Immature natural killer cell (primary cell): ENCODE measurements around the gene RNF26. TPM values are rescaled to one million over a fixed set of nuclear protein-coding genes. Genes with fewer than 3 reads are reported as not detected.
A peak's percentile ranks its signal among the peaks of the same experiment; 100 is the strongest.

Source experiments
- DNase-seq, 3 donors: peaks; one replicate each; pipeline ENCODE4 v3.0.0; 2022; ENCODE audit warnings: mixed read lengths in 1 of 3
- H3K27ac Mint-ChIP-seq, 6 donors: one replicate each; pipeline ENCODE4 v1.8.0; 2020; ENCODE audit warnings: mixed read lengths in 6 of 6, mild to moderate bottlenecking in 5 of 6, inconsistent platforms in 4 of 6, moderate library complexity in 3 of 6
- H3K27me3 Mint-ChIP-seq, 3 donors: one replicate each; pipeline ENCODE4 v1.8.0; 2020 to 2021; ENCODE audit warnings: low read depth in 3 of 3, mild to moderate bottlenecking in 3 of 3, mixed read lengths in 3 of 3, moderate library complexity in 3 of 3, inconsistent platforms in 1 of 3
- H3K36me3 Mint-ChIP-seq, 3 donors: one replicate each; pipeline ENCODE4 v1.8.0; 2020; ENCODE audit warnings: mixed read lengths in 3 of 3, inconsistent platforms in 2 of 3, mild to moderate bottlenecking in 2 of 3
- H3K4me1 Mint-ChIP-seq, 2 donors: one replicate each; pipeline ENCODE4 v1.8.0; 2020; ENCODE audit warnings: inconsistent platforms in 2 of 2, mild to moderate bottlenecking in 2 of 2, mixed read lengths in 2 of 2, moderate library complexity in 1 of 2
- H3K4me3 Mint-ChIP-seq, 5 donors: one replicate each; pipeline ENCODE4 v1.8.0; 2020; ENCODE audit warnings: mild to moderate bottlenecking in 5 of 5, mixed read lengths in 5 of 5, inconsistent platforms in 3 of 5, moderate library complexity in 3 of 5
- H3K9me3 Mint-ChIP-seq, 6 donors: one replicate each; pipeline ENCODE4 v1.8.0; 2020; ENCODE audit warnings: mild to moderate bottlenecking in 6 of 6, mixed read lengths in 6 of 6, inconsistent platforms in 4 of 6, moderate library complexity in 3 of 6
- polyA plus RNA-seq, 3 donors: library from polyadenylated mRNA; unstranded; fragments of 300-500 nt; fragmentation: Illumina TruSeq; gene quantifications; one replicate each; pipeline ENCODE4 v1.2.3, GENCODE V29; 2021

Gene RNF26
- polyA plus RNA-seq: 10 to 100 TPM; 21.9 to 42.2 (median 33.5) TPM

- peaks cover 0 to 5% (median 0%) of the 10 kb centered on the region in 3 donors for H3K36me3 Mint-ChIP-seq
- H3K4me3 Mint-ChIP-seq: peak within 1 kb of the TSS; percentile 94 to 100 (median 95)
- no peaks in the 10 kb centered on the region for H3K9me3 Mint-ChIP-seq
- H3K27me3 Mint-ChIP-seq: peaks cover 7 to 17% (median 11%) of the 10 kb centered on the region in 3 donors
- peak within 1 kb of the TSS; percentile 93 to 99 (median 97) for H3K27ac Mint-ChIP-seq
- H3K4me1 Mint-ChIP-seq: peaks cover 29 to 33% of the 10 kb centered on the region in 2 donors
- DNase-seq: peak; percentile 93 to 95 (median 94)
Observed at GRCh38 chr11:119334174-119334930, at the start of gene RNF26. Gene RNF26 (plus strand): TSS chr11:119334527. CDS start chr11:119335123, 596 bp downstream.

- H3K9me3 Mint-ChIP-seq: no peaks in the 10 kb centered on the region
- peak overlapping the region in 1 of 6 donors; percentile 71 for H3K27ac Mint-ChIP-seq
- no peaks in the 10 kb centered on the region for H3K27me3 Mint-ChIP-seq
- H3K36me3 Mint-ChIP-seq: peaks cover 27 to 42% (median 33%) of the 10 kb centered on the region in 3 donors
- peaks cover 22 to 29% of the 10 kb centered on the region in 2 donors for H3K4me1 Mint-ChIP-seq
- no peak overlapping the region for H3K4me3 Mint-ChIP-seq
- no peak for DNase-seq
Observed at GRCh38 chr11:119285431-119285830, 48.9 kb upstream of the RNF26 start.

GRCh38 chr11:119288219-119288618, 46.1 kb upstream of the RNF26 start:
- Mint-ChIP-seq H3K4me3 (no peak overlapping the region), H3K36me3 (peaks cover 30 to 48% (median 42%) of the 10 kb centered on the region in 3 donors), H3K27me3 (no peaks in the 10 kb centered on the region), H3K27ac (no peak overlapping the region), H3K4me1 (peaks cover 8 to 12% of the 10 kb centered on the region in 2 donors), H3K9me3 (no peaks in the 10 kb centered on the region)
- DNase-seq: no peak

- Mint-ChIP-seq H3K9me3 (no peaks in the 10 kb centered on the region), H3K36me3 (peaks cover 24 to 36% (median 30%) of the 10 kb centered on the region in 3 donors), H3K27me3 (no peaks in the 10 kb centered on the region), H3K4me1 (no peaks in the 10 kb centered on the region), H3K27ac (no peak overlapping the region), H3K4me3 (no peak overlapping the region)
- DNase-seq: no peak
Observed at GRCh38 chr11:119290894-119291497, 43.3 kb upstream of the RNF26 start.

GRCh38 chr11:119293461-119293860, 40.9 kb upstream of the RNF26 start:
- Mint-ChIP-seq H3K36me3 (peaks cover 27 to 34% (median 30%) of the 10 kb centered on the region in 3 donors), H3K4me1 (no peaks in the 10 kb centered on the region), H3K27ac (no peak overlapping the region), H3K27me3 (no peaks in the 10 kb centered on the region), H3K9me3 (no peaks in the 10 kb centered on the region), H3K4me3 (no peak overlapping the region)
- DNase-seq: no peak

GRCh38 chr11:119295178-119295577, 39.1 kb upstream of the RNF26 start:
- no peak for DNase-seq
- Mint-ChIP-seq H3K36me3 (peaks cover 37 to 51% (median 38%) of the 10 kb centered on the region in 3 donors), H3K27ac (no peak overlapping the region)

GRCh38 chr11:119297938-119298337, 36.4 kb upstream of the RNF26 start:
- H3K9me3 Mint-ChIP-seq: no peaks in the 10 kb centered on the region
- no peak overlapping the region for H3K27ac Mint-ChIP-seq
- no peaks in the 10 kb centered on the region for H3K4me1 Mint-ChIP-seq
- peaks cover 38 to 64% (median 53%) of the 10 kb centered on the region in 3 donors for H3K36me3 Mint-ChIP-seq
- no peak for DNase-seq
- H3K27me3 Mint-ChIP-seq: no peaks in the 10 kb centered on the region
- H3K4me3 Mint-ChIP-seq: no peak overlapping the region

More at GRCh38 chr11:119295178-119295577, 39.1 kb upstream of the RNF26 start:
- Mint-ChIP-seq H3K27me3 (no peaks in the 10 kb centered on the region), H3K9me3 (no peaks in the 10 kb centered on the region), H3K4me1 (no peaks in the 10 kb centered on the region), H3K4me3 (no peak overlapping the region)

GRCh38 chr11:119298726-119299125, 35.6 kb upstream of the RNF26 start:
- peaks cover 46 to 72% (median 61%) of the 10 kb centered on the region in 3 donors for H3K36me3 Mint-ChIP-seq
- no peak for DNase-seq
- no peak overlapping the region for H3K4me3 Mint-ChIP-seq
- H3K4me1 Mint-ChIP-seq: no peaks in the 10 kb centered on the region
- H3K27me3 Mint-ChIP-seq: no peaks in the 10 kb centered on the region
- no peaks in the 10 kb centered on the region for H3K9me3 Mint-ChIP-seq
- H3K27ac Mint-ChIP-seq: no peak overlapping the region

GRCh38 chr11:119299416-119299815, 34.9 kb upstream of the RNF26 start:
- DNase-seq: no peak
- H3K36me3 Mint-ChIP-seq: peaks cover 52 to 78% (median 61%) of the 10 kb centered on the region in 3 donors
- H3K9me3 Mint-ChIP-seq: no peaks in the 10 kb centered on the region
- no peaks in the 10 kb centered on the region for H3K4me1 Mint-ChIP-seq
- no peak overlapping the region for H3K27ac Mint-ChIP-seq
- no peaks in the 10 kb centered on the region for H3K27me3 Mint-ChIP-seq
- H3K4me3 Mint-ChIP-seq: no peak overlapping the region

GRCh38 chr11:119300198-119300964, 33.9 kb upstream of the RNF26 start:
- H3K4me3 Mint-ChIP-seq: no peak overlapping the region
- no peaks in the 10 kb centered on the region for H3K9me3 Mint-ChIP-seq
- DNase-seq: no peak
- no peaks in the 10 kb centered on the region for H3K27me3 Mint-ChIP-seq
- peaks cover 52 to 82% (median 61%) of the 10 kb centered on the region in 3 donors for H3K36me3 Mint-ChIP-seq
- no peaks in the 10 kb centered on the region for H3K4me1 Mint-ChIP-seq
- H3K27ac Mint-ChIP-seq: no peak overlapping the region

- Mint-ChIP-seq H3K36me3 (peaks cover 46 to 67% (median 47%) of the 10 kb centered on the region in 3 donors), H3K4me3 (no peak overlapping the region), H3K9me3 (no peaks in the 10 kb centered on the region), H3K27ac (no peak overlapping the region), H3K4me1 (peaks cover 0 to 1% of the 10 kb centered on the region in 2 donors), H3K27me3 (no peaks in the 10 kb centered on the region)
- DNase-seq: no peak
Observed at GRCh38 chr11:119303227-119303718, 31.1 kb upstream of the RNF26 start.

- H3K9me3 Mint-ChIP-seq: no peaks in the 10 kb centered on the region
- H3K4me1 Mint-ChIP-seq: peaks cover 0 to 1% of the 10 kb centered on the region in 2 donors
- H3K27ac Mint-ChIP-seq: peak overlapping the region in 3 of 6 donors; percentile 6 to 43 (median 34)
- peaks cover 23 to 48% (median 35%) of the 10 kb centered on the region in 3 donors for H3K36me3 Mint-ChIP-seq
- H3K4me3 Mint-ChIP-seq: no peak overlapping the region
- peaks cover 2 to 6% (median 2%) of the 10 kb centered on the region in 3 donors for H3K27me3 Mint-ChIP-seq
- no peak for DNase-seq
Observed at GRCh38 chr11:119305556-119306372, 28.6 kb upstream of the RNF26 start.

GRCh38 chr11:119306373-119306890, 27.9 kb upstream of the RNF26 start:
- Mint-ChIP-seq H3K27ac (peak overlapping the region in 1 of 6 donors; percentile 31), H3K27me3 (peaks cover 2 to 6% (median 2%) of the 10 kb centered on the region in 3 donors), H3K4me3 (no peak overlapping the region), H3K4me1 (peaks cover 0 to 1% of the 10 kb centered on the region in 2 donors), H3K36me3 (peaks cover 16 to 41% (median 30%) of the 10 kb centered on the region in 3 donors), H3K9me3 (no peaks in the 10 kb centered on the region)
- no peak for DNase-seq
